IMR-90 (cell line): ENCODE data around the gene STARD13. TPM values are rescaled to one million over a fixed set of nuclear protein-coding genes. Genes with fewer than 3 reads are reported as not detected.

Source experiments
- ATAC-seq: fragments of 200-7000 bp; cut with Tn5 transposase; 2 replicates; pipeline ENCODE4 v1.9.1; 2020; ENCODE audit warnings: low read depth, mild to moderate bottlenecking, moderate library complexity
- BruUV-seq: library from RNA; stranded (reverse); fragments of 400-500 nt; replicated peaks from 2 replicates; lab custom pipeline; 2021; lab: Mats Ljungman, UMichigan
- CTCF ChIA-PET: fragments of 300-600 bp; formaldehyde crosslinking; extraction: SDS; loops from one replicate; lab custom pipeline; 2021; ENCODE audit warnings: antibody characterized with exemption; lab: Yijun Ruan, JAX
- POLR2A ChIA-PET: fragments of 300-600 bp; sonication (Branson Sonifier 250); formaldehyde crosslinking; loops from one replicate; lab custom pipeline; 2022; ENCODE audit warnings: antibody characterized with exemption; ENCODE audit not compliant: unreplicated experiment; lab: Charles Lee
- DNase-seq: peaks from one replicate; pipeline ENCODE4 v3.0.0; 2013
- H2AFZ ChIP-seq: replicated peaks from 2 replicates; pipeline ENCODE3; 2013; ENCODE audit warnings: low read length, mild to moderate bottlenecking; ENCODE audit not compliant: poor library complexity
- H2AK5ac ChIP-seq: 2 replicates; pipeline ENCODE4 v1.6.1; 2013; ENCODE audit warnings: low read depth, low read length, inconsistent platforms
- H2AK9ac ChIP-seq: replicated peaks from 2 replicates; pipeline ENCODE3; 2013; ENCODE audit warnings: mild to moderate bottlenecking, low read depth, low read length, moderate library complexity; ENCODE audit not compliant: poor library complexity
- H2BK120ac ChIP-seq: 2 replicates; pipeline ENCODE4 v1.6.1; 2013; ENCODE audit warnings: low read depth, low read length, inconsistent platforms
- H2BK15ac ChIP-seq: 3 replicates; pipeline ENCODE4 v1.6.1; 2013; ENCODE audit warnings: low read depth, low read length, inconsistent platforms
- H2BK20ac ChIP-seq: 2 replicates; pipeline ENCODE4 v1.6.1; 2013; ENCODE audit warnings: low read depth, mild to moderate bottlenecking, inconsistent platforms, low read length, moderate library complexity
- H2BK5ac ChIP-seq: 2 replicates; pipeline ENCODE4 v1.6.1; 2013; ENCODE audit warnings: mild to moderate bottlenecking, low read depth, low read length, inconsistent platforms; ENCODE audit not compliant: poor library complexity, severe bottlenecking
- H3K14ac ChIP-seq: replicated peaks from 2 replicates; pipeline ENCODE4 v1.6.1; 2013; ENCODE audit warnings: low read depth, low read length, inconsistent platforms
- H3K18ac ChIP-seq: 2 replicates; pipeline ENCODE4 v1.6.1; 2013; ENCODE audit warnings: low read depth, low read length, control low read depth
- H3K23ac ChIP-seq: 2 replicates; pipeline ENCODE4 v1.6.1; 2013; ENCODE audit warnings: low read depth, low read length, inconsistent platforms
- H3K27ac ChIP-seq: 2 replicates; pipeline ENCODE4 v1.5.1; 2013; ENCODE audit warnings: mild to moderate bottlenecking, control low read depth, low read length; ENCODE audit not compliant: insufficient read depth
- H3K27me3 ChIP-seq: 2 replicates; pipeline ENCODE4 v1.6.1; 2013; ENCODE audit warnings: low read length; ENCODE audit not compliant: control insufficient read depth, insufficient read depth
- H3K36me3 ChIP-seq: 2 replicates; pipeline ENCODE4 v1.6.1; 2013; ENCODE audit warnings: low read length, mixed read lengths; ENCODE audit not compliant: control insufficient read depth, insufficient read depth
- H3K4ac ChIP-seq: 2 replicates; pipeline ENCODE4 v1.6.1; 2013; ENCODE audit warnings: low read depth, low read length, inconsistent platforms
- H3K4me1 ChIP-seq: 2 replicates; pipeline ENCODE4 v1.6.1; 2013; ENCODE audit warnings: low read length, mixed read lengths; ENCODE audit not compliant: control insufficient read depth, insufficient read depth
- H3K4me2 ChIP-seq: 2 replicates; pipeline ENCODE4 v1.6.1; 2013; ENCODE audit warnings: low read depth, mild to moderate bottlenecking, control low read depth, low read length, moderate library complexity
- H3K4me3 ChIP-seq: 2 replicates; pipeline ENCODE4 v1.5.1; 2013; ENCODE audit warnings: low read depth, mild to moderate bottlenecking, control low read depth, low read length, moderate library complexity; ENCODE audit not compliant: insufficient read depth
- H3K56ac ChIP-seq: 2 replicates; pipeline ENCODE4 v1.6.1; 2013; ENCODE audit warnings: low read length, inconsistent platforms; ENCODE audit not compliant: insufficient read depth; ENCODE audit errors: extremely low read depth
- H3K79me1 ChIP-seq, 2 experiments: 2 replicates each; pipeline ENCODE4 v1.6.1; 2013; ENCODE audit warnings: low read length in 2 of 2, inconsistent platforms in 1 of 2, low read depth in 1 of 2
- H3K9ac ChIP-seq: 2 replicates; pipeline ENCODE4 v1.6.1; 2013; ENCODE audit warnings: low read depth, low read length, control low read depth
- H3K9me1 ChIP-seq: 2 replicates; pipeline ENCODE4 v1.6.1; 2013; ENCODE audit warnings: low read length, inconsistent platforms; ENCODE audit not compliant: insufficient read depth
- H3K9me3 ChIP-seq: 2 replicates; pipeline ENCODE4 v1.6.1; 2013; ENCODE audit warnings: low read length; ENCODE audit not compliant: control insufficient read depth, insufficient read depth
- H4K20me1 ChIP-seq: 2 replicates; pipeline ENCODE4 v1.6.1; 2013; ENCODE audit warnings: low read length, inconsistent platforms; ENCODE audit not compliant: insufficient read depth
- H4K5ac ChIP-seq: 2 replicates; pipeline ENCODE4 v1.6.1; 2013; ENCODE audit warnings: mild to moderate bottlenecking, low read depth, low read length, control low read depth
- H4K8ac ChIP-seq, 2 experiments: 2 replicates each; pipeline ENCODE4 v1.6.1; 2013; ENCODE audit warnings: low read depth in 2 of 2, low read length in 2 of 2, control low read depth in 1 of 2, inconsistent platforms in 1 of 2
- H4K91ac ChIP-seq: 2 replicates; pipeline ENCODE4 v1.6.1; 2013; ENCODE audit warnings: low read depth, low read length, inconsistent platforms; ENCODE audit not compliant: insufficient read depth
- CEBPB ChIP-seq: IDR thresholded peaks from 2 replicates; pipeline ENCODE4 v1.6.1; 2012; ENCODE audit warnings: low read depth, low read length, improper control_type of control experiment
- CHD1 ChIP-seq: IDR thresholded peaks from 2 replicates; pipeline ENCODE4 v1.6.1; 2012; ENCODE audit warnings: low read depth, low read length, improper control_type of control experiment
- MXI1 ChIP-seq: IDR thresholded peaks from 2 replicates; pipeline ENCODE4 v1.6.1; 2012; ENCODE audit warnings: low read depth, mild to moderate bottlenecking, low read length, moderate library complexity, borderline replicate concordance
- WGBS, 2 experiments: methylation state at CpG; one replicate each; pipeline versions ENCODE4 v1.1.5 to v1.1.7; 2013; ENCODE audit warnings: missing lambda C conversion rate in 2 of 2; ENCODE audit not compliant: insufficient read length in 1 of 2; ENCODE audit errors: extremely low coverage in 2 of 2; 5-methylcytosine and 5-hydroxymethylcytosine counted together
- dilution Hi-C: fragments of 300-500 bp; cut with HindIII; formaldehyde crosslinking; loops from one replicate; pipeline ENCODE4 v1.14.3; 2018; ENCODE audit warnings: low sequenced_read_pairs; ENCODE audit not compliant: unreplicated experiment
- in situ Hi-C: fragments of 300-500 bp; cut with MboI; formaldehyde crosslinking; loops from 3 replicates; pipeline ENCODE4 v1.14.3; 2019; ENCODE audit warnings: low sequenced_read_pairs, inconsistent platforms, mixed read lengths
- intact Hi-C: fragments of 100-400 bp; cut with micrococcal nuclease; formaldehyde crosslinking; loops from 2 replicates; pipeline ENCODE4 v1.10.0; 2022
- polyA plus RNA-seq, 3 experiments: library from polyadenylated mRNA; depleted of rRNA; stranded (reverse); fragments of >200 nt; gene quantifications; 2 replicates each; pipeline ENCODE4 v1.2.3, GENCODE V29; 2012; ENCODE audit warnings: low replicate concordance in 1 of 3
- total RNA-seq: library from RNA; depleted of rRNA; stranded (reverse); fragments of >200 nt; gene quantifications from 2 replicates; pipeline ENCODE4 v1.2.3, GENCODE V29; 2012

Gene STARD13
- total and polyA plus RNA-seq, 2 of the 4 experiments (the other 2 are of a cell fraction): 23.6 to 46.6 TPM

- Histone ChIP-seq H3K4me3 (no peak overlapping the region), H4K20me1 (peaks cover 46% of the 10 kb centered on the region), H2BK120ac (peak overlapping the region; percentile 78), H3K23ac (peak overlapping the region; percentile 86), H3K56ac (no peak overlapping the region; the same call in 1 of the 2 replicates), H3K4ac (peak overlapping the region; percentile 85), H4K91ac (peak overlapping the region; percentile 39; the same call in 1 of the 2 replicates), H4K8ac (peak overlapping the region; percentile 6 to 62; a peak in 2 of 4 replicates), H2AK5ac (peak overlapping the region; percentile 78), H2AK9ac (no peak overlapping the region), H3K14ac (peak overlapping the region; percentile 81), H3K4me2 (peak overlapping the region; percentile 37), H2BK20ac (peak overlapping the region; percentile 60; the same call in 1 of the 2 replicates), H4K5ac (peak overlapping the region; percentile 60), H2BK5ac (peak overlapping the region; percentile 98), H3K18ac (peak overlapping the region; percentile 53), H2AFZ (no peak overlapping the region), H3K9me3 (no peaks in the 10 kb centered on the region), H2BK15ac (peak overlapping the region; percentile 4; the same call in 1 of the 3 replicates), H3K4me1 (peaks cover 48% of the 10 kb centered on the region), H3K27me3 (no peaks in the 10 kb centered on the region), H3K36me3 (peaks cover 6% of the 10 kb centered on the region), H3K9ac (peak overlapping the region; percentile 9; the same call in 1 of the 2 replicates), H3K79me1 (peaks cover 31 to 89% of the 10 kb centered on the region in 2 experiments), H3K9me1 (peaks cover 36% of the 10 kb centered on the region), H3K27ac (peak overlapping the region; percentile 62; the same call in 1 of the 2 replicates)
- no peak for ATAC-seq
- ChIA-PET CTCF (no interaction called here), POLR2A (no interaction called here)
- intact Hi-C loops (no loop called here), dilution Hi-C loops (no loop called here), in situ Hi-C loops (no loop called here)
- BruUV-seq: no TSS peak
- TF ChIP-seq CEBPB (0 out of 2 replicates have a peak, but pooled peaks have one; percentile 17), CHD1 (no peak), MXI1 (no peak)
- 20% methylated on average over 1 of the region's 9 CpGs; no CpG with 5 or more reads in 1 of the 2 experiments for WGBS, 2 experiments
- DNase-seq: peak; percentile 31
These were observed 24.0 kb downstream of the STARD13 start for GRCh38 chr13:33261387-33262061.
